Omental fat pad (tissue), 4 donors: ENCODE results near the gene KRT14. TPM values are rescaled to one million over a fixed set of nuclear protein-coding genes. Genes with fewer than 3 reads are reported as not detected.

Experiments
- ATAC-seq: fragments of 150-250 bp; one replicate; pipeline ENCODE4 v1.9.1; 2016; ENCODE audit warnings: mild to moderate bottlenecking, moderate library complexity; ENCODE audit not compliant: low FRiP score
- DNase-seq: peaks from one replicate; pipeline ENCODE4 v3.0.0-alpha.2; 2019; ENCODE audit warnings: low spot score
- total RNA-seq, 4 donors: library from RNA; depleted of rRNA; stranded (reverse); fragments of >200 nt; gene quantifications; one replicate each; pipeline ENCODE4 v1.1.0, GENCODE V29; 2016
- TF ChIP-seq, protein P1 (sequence below), 3 donors: fragments of 450-650 bp; IDR thresholded peaks; one replicate each; pipeline ENCODE4 v1.5.1; 2016 to 2017; ENCODE audit warnings: antibody characterized with exemption in 3 of 3, mild to moderate bottlenecking in 3 of 3, moderate library complexity in 2 of 3

The KRT14 gene
- total RNA-seq, 4 donors from 2014 or later, result 0.56 to 4.0 (median 3.0) TPM; not detected in 1

DNA sequence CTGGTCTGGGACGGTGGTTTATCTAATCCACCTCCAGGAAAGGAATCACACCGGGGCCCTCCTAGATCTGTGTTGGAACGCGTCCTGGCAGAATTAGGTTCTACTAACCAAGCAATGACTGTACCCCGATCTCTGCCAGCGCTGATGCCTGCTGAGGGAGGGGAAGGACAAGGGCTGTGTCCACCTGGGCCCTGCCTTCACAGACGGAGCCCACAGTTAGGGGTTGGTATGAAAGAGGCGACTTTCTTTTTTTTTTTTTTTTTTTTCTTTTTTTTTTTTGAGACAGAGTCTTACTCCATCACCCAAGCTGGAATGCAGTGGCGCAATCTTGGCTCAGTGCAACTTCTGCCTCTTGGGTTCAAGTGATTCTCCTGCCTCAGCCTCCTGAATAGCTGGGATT is 48.7 kb downstream of the KRT14 start:
- ATAC-seq, result no peak
- DNase-seq, result no peak

DNA sequence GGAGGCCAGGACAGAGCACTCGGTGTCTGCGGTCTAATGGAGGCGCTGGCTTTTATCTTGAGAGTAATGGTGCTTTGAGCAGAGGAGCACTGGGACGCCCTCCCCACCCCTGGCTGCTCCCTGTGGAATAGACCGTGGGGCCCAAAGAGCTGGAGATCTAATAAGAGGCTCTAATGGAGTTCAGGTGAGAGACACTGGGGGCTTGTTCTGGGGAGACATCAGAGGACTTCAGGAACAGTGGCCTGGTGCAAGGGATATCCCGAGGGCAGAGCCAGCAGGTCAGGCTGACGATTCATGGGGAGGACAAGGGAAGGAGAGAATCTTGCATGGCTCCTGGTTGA is 49.1 kb downstream of the KRT14 start:
- TF ChIP-seq, protein P1, sequence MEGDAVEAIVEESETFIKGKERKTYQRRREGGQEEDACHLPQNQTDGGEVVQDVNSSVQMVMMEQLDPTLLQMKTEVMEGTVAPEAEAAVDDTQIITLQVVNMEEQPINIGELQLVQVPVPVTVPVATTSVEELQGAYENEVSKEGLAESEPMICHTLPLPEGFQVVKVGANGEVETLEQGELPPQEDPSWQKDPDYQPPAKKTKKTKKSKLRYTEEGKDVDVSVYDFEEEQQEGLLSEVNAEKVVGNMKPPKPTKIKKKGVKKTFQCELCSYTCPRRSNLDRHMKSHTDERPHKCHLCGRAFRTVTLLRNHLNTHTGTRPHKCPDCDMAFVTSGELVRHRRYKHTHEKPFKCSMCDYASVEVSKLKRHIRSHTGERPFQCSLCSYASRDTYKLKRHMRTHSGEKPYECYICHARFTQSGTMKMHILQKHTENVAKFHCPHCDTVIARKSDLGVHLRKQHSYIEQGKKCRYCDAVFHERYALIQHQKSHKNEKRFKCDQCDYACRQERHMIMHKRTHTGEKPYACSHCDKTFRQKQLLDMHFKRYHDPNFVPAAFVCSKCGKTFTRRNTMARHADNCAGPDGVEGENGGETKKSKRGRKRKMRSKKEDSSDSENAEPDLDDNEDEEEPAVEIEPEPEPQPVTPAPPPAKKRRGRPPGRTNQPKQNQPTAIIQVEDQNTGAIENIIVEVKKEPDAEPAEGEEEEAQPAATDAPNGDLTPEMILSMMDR (IDR thresholded peaks at IDR 0.05), result no peak
- DNase-seq (no peak), ATAC-seq (no peak)

More for the DNA sequence above, 48.7 kb downstream of the KRT14 start:
- TF ChIP-seq, protein P1 (IDR thresholded peaks at IDR 0.05), result no peak

DNA sequence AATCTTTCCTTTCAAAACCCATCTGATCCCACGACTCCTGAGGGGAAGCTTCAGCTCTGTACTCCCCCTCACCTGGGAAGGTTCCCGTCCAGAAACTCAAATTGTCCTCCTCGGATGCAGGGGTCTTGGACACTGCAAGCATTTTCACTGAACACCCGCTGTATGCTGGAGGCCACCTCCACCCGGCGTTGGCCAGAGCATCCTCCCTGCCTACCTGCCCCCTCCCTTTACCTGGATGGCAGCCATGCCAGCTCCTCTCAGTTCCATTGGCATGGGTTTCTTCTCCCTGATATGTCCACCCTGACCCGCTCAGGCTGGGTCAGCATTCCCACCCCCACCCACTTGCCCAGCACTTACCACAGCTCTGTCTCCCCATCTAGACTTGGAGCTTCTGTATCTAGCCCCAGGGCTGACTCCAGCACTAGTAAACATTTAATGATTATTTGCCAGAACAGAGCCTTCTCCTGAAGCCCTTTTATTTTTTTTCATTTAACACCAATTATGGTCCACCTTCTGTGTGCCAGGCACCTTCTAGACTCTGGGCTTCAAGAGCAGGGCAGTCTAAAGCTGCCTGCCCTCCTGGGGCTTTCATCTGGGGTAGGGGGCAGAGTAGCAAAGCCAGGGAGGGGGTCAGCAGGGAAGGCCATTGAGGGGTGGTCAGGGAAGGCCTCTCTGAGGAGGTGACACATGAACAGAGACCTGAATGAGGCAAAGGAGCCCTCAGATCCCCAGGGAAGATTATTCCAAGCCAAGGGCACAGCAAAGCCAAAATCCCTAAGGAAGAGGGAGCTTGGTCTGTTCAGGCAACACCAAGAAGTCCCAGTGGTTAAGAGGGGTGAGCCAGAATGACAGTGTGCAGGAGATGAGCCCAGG is 49.7 kb downstream of the KRT14 start:
- DNase-seq (no peak), ATAC-seq (no peak)
- TF ChIP-seq, protein P1 (IDR thresholded peaks at IDR 0.05), result no peak

DNA sequence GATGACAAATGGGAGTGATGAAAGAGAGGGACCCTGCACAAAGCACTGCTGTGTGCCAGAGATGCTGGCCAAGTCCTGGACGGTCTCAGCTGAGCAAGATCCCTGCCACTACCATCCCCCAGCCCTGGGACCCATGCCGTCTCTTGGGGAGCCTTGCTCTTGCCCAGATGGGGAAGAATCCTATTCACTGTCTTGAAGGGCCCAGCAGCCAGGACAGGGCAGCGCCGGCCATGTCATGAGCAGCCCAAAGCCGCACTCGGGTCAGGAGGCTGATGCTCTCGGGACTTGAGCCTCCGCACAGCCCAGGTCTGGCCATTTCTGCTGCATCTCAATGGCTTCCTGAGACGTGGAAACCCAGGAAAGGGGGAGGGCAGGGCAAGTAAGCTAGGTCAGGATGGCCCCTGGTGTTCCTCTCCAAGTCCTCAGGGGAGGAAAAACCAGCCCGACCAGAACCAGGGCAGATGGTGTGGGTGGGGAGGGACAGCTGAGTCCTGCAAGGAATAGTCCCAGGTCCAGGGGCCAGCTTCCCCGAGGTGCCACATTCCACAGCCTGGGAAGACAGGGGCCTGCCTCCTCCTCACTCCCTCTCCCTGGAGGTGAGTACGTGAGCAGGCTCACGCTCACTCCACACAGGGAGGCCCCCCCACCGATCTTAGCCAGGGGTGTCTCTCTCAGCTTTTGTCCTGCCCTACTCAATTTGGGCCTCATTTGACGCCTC is 50.8 kb downstream of the KRT14 start:
- ATAC-seq (no peak), DNase-seq (no peak)
- TF ChIP-seq, protein P1 (IDR thresholded peaks at IDR 0.05), result no peak

GRCh38 chr17:41534899-41535546 is 51.7 kb downstream of the KRT14 start:
- DNase-seq, result no peak
- TF ChIP-seq, protein P1 (IDR thresholded peaks at IDR 0.05), result no peak
- no peak for ATAC-seq

- DNase-seq (no peak), ATAC-seq (no peak)
- TF ChIP-seq, protein P1 (IDR thresholded peaks at IDR 0.05), result no peak
Observed at GRCh38 chr17:41533613-41534012, 53.1 kb downstream of the KRT14 start.
